Lower lobe of right lung (tissue), 2 donors: ENCODE measurements around the gene SNTN. TPM values are rescaled to one million over a fixed set of nuclear protein-coding genes. Genes with fewer than 3 reads are reported as not detected.

ENCODE experiments used
- ATAC-seq, 2 donors: fragments of 200-7000 bp; cut with Tn5 transposase; one replicate each; pipeline ENCODE4 v1.9.1; 2020 to 2022; ENCODE audit warnings: mild to moderate bottlenecking in 2 of 2, moderate library complexity in 2 of 2
- DNase-seq: peaks from one replicate; pipeline ENCODE4 v3.0.0-alpha.2; 2020
- H3K27ac ChIP-seq: fragments of 200-600 bp; one replicate; pipeline ENCODE4 v1.8.0; 2022
- H3K27me3 ChIP-seq: fragments of 200-600 bp; one replicate; pipeline ENCODE4 v1.8.0; 2022; ENCODE audit warnings: low read depth
- H3K36me3 ChIP-seq: fragments of 200-600 bp; one replicate; pipeline ENCODE4 v1.8.0; 2022; ENCODE audit warnings: mild to moderate bottlenecking
- H3K4me1 ChIP-seq: fragments of 200-600 bp; one replicate; pipeline ENCODE4 v1.8.0; 2022
- H3K4me3 ChIP-seq: fragments of 200-600 bp; one replicate; pipeline ENCODE4 v1.8.0; 2022; ENCODE audit warnings: mild to moderate bottlenecking
- H3K9me3 ChIP-seq: fragments of 200-600 bp; one replicate; pipeline ENCODE4 v1.8.0; 2022
- CTCF ChIP-seq: fragments of 200-600 bp; IDR thresholded peaks from one replicate; pipeline ENCODE4 v1.8.0; 2022; ENCODE audit warnings: antibody characterized with exemption, mild to moderate bottlenecking
- intact Hi-C: fragments of 100-400 bp; cut with DNase I; formaldehyde crosslinking; loops from one replicate; pipeline ENCODE4 v1.11.0; 2022
- long read RNA-seq: library from polyadenylated mRNA; unstranded; transcript quantifications from one replicate; pipeline ENCODE4 v2.0.0, GENCODE V29; 2021
- total RNA-seq: library from RNA; stranded (reverse); fragmentation: NEBNext Ultra II Directional; extraction: Animal tissue kit (Norgen Biotek cat#: 25700); gene quantifications from one replicate; pipeline ENCODE4 v1.2.1, GENCODE V29; 2021
- donor health status: DM: no; HTN: yes; CAD: no; lungs with severe emphysema.

The SNTN gene
- total RNA-seq = 12.8 TPM
- long read RNA-seq, transcript SNTN-201 (4 exons, 1,090 nt) = major isoform, 18 of 20 reads
- long read RNA-seq, partial matches to known transcripts = 1 of 20 reads
- long read RNA-seq, other reads (novel, unspliced or antisense) = 0 of 20 reads

- no peaks in the 10 kb centered on the region for H3K27me3 ChIP-seq
- no peaks in the 10 kb centered on the region for H3K4me1 ChIP-seq
Measured at GRCh38 chr3:63652066-63652725, at the start of gene SNTN. Gene SNTN (plus strand): TSS chr3:63652675. CDS start chr3:63652688, 13 bp downstream.

GRCh38 chr3:63607716-63608115 is 44.8 kb upstream of the SNTN start:
- ATAC-seq = no peak
- H3K27ac ChIP-seq = no peak overlapping the region
- H3K9me3 ChIP-seq = no peaks in the 10 kb centered on the region
- TF ChIP-seq CTCF = no peak
- DNase-seq = no peak
- H3K4me1 ChIP-seq = no peaks in the 10 kb centered on the region
- intact Hi-C loops = no loop called here
- H3K4me3 ChIP-seq = no peak overlapping the region
- H3K36me3 ChIP-seq = no peaks in the 10 kb centered on the region
- no peaks in the 10 kb centered on the region for H3K27me3 ChIP-seq

More at GRCh38 chr3:63652066-63652725, at the start of gene SNTN:
- intact Hi-C loops = no loop called here
- no peak within 1 kb of the TSS for H3K4me3 ChIP-seq
- no peak for ATAC-seq
- H3K36me3 ChIP-seq = no peaks in the 10 kb centered on the region
- H3K27ac ChIP-seq = no peak within 1 kb of the TSS
- no peak for DNase-seq
- TF ChIP-seq CTCF = no peak
- no peaks in the 10 kb centered on the region for H3K9me3 ChIP-seq

DNA sequence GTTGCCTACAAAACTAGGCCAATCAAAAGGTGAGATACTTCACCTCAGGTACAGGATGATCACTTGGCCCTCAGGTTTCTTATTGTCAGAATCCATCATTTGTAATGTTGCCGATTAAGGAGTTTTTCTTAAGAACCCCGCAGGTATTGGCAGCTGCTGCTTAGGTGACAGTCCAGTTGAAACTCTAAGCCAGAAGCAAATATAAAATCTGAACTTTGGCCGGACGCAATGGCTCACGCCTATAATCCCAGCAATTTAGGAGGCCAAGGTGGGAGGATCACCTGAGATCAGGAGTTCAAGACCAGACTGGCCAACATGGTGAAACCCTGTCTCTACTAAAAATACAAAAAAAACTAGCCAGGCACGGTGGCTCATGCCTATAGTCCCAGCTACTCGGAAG is 43.1 kb upstream of the SNTN start:
- Histone ChIP-seq H3K36me3 (no peaks in the 10 kb centered on the region), H3K4me1 (no peaks in the 10 kb centered on the region), H3K27ac (no peak overlapping the region), H3K27me3 (no peaks in the 10 kb centered on the region), H3K4me3 (no peak overlapping the region), H3K9me3 (no peaks in the 10 kb centered on the region)
- intact Hi-C loops = no loop called here
- ATAC-seq (no peak), DNase-seq (no peak)
- no peak for TF ChIP-seq CTCF

GRCh38 chr3:63609834-63610233 is 42.6 kb upstream of the SNTN start:
- intact Hi-C loops = no loop called here
- DNase-seq (no peak), ATAC-seq (no peak)
- H3K4me3 ChIP-seq = no peak overlapping the region
- H3K27ac ChIP-seq = no peak overlapping the region
- no peaks in the 10 kb centered on the region for H3K4me1 ChIP-seq
- no peak for TF ChIP-seq CTCF
- H3K27me3 ChIP-seq = no peaks in the 10 kb centered on the region
- no peaks in the 10 kb centered on the region for H3K36me3 ChIP-seq
- H3K9me3 ChIP-seq = no peaks in the 10 kb centered on the region

GRCh38 chr3:63611382-63611781 is 41.1 kb upstream of the SNTN start:
- H3K36me3 ChIP-seq = no peaks in the 10 kb centered on the region
- ATAC-seq (no peak), DNase-seq (no peak)
- no peaks in the 10 kb centered on the region for H3K27me3 ChIP-seq
- no peaks in the 10 kb centered on the region for H3K4me1 ChIP-seq
- no peak overlapping the region for H3K27ac ChIP-seq
- intact Hi-C loops = no loop called here
- H3K9me3 ChIP-seq = no peaks in the 10 kb centered on the region
- no peak overlapping the region for H3K4me3 ChIP-seq
- TF ChIP-seq CTCF = no peak
